GM19452 (cell line): ENCODE measurements around the gene PYGM.

ENCODE experiments used
- ATAC-seq: cut with Tn5 transposase; IDR thresholded peaks from one replicate; pipeline ENCODE4 v1.9.1; 2021; ENCODE audit not compliant: unreplicated experiment

The PYGM gene

DNA sequence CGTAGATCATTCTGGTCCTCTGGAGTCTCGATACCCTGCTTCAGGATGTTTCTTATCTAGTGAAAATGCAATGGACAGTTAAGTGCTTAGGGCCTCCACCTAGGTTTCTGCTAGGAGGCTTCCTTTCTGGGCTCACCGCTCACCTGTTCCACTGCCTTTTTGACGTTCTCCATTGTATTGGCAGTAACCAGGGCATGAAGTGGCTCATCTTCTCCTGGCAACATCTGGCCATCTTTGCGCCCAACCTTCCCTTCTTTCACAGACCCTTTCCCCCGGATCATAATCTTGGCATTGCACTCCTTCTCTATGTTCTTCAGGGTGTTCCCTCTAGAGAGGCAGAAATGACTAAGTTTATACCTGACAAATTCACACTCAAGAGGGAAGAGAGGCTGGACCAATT is 9.5 kb upstream of the PYGM start:
- ATAC-seq: no peak

DNA sequence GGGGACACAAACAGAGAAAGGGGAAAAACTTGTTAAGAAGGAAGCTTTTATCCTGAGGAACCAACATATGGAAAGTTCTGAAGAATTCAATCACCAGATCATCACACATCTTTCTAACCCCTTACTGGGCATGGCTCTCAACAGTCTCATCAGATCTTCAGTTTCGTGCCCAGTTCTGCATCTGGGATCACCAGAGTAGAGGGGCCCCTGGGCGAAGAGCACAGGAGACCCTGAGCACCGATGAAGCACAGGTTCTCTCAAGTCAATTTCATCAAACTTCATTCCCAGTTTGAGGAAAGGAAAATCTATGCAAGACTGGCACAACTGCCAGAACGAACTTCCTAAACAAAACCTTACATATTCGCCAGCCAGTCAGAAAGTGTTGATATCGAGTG is 8.5 kb upstream of the PYGM start:
- ATAC-seq: no peak

DNA sequence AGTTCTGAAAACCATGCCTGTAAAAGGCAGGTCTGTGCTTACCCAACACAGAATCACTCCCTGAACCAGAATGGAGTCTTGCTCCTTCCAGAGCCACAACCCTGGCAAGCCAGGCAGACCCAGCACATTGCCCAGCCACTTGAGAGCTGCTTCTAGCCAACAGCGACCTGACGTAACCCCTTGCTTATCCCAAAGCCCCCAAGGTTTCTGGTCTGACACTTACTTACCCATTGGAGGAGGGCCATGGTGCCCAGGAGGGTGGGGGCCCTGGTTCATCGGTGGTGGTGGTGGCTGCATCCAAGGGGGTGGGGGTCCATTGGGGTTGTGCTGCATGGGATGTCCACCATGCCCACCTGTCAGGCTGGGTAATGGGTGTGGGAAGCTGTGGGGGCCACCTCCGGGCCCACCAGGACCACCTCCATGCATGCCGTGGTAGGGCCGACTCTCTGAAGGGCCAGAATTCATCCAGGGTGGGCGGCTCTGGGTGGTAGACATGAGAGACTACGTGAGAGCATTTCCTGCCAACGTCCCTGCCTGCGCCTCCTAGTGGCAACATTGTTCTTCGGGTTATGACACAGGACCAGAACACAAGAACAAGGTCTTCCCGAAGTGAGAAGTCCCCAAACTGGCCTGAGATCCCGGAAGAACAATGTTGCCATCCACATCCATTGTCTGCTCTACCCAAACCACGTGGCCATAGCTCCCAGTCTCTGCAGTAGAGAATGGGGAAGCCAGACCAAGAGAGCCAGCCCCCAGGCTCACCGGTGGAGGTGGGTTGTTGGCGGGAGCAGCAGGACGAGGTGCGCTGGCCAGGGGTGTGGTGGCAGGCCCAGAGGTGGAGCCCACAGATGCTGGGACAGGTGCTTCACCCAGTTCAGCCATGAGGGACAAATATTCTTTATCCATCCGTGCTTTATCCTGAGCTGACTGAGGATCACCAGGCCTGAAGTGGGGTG is 7.8 kb upstream of the PYGM start:
- no peak for ATAC-seq

DNA sequence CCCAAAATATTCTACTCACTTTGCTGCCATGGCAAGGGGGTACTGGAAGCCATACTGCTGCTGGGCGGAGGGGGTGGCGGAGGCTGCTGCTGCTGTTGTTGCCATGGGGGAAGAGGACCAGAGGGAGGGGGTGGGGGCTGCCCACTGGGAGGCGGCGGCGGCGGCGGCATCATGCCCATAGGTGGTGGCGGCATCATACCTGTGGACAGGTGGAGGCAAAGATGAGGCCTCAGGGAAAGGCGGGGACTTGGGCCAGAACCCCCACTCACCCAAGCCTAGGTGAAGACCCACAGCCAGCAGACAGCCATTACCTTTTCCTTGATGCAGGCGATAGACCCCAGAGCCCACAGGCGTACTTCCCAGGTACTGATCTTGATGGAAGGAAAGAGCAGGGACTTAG is 7.1 kb upstream of the PYGM start:
- ATAC-seq: no peak

DNA sequence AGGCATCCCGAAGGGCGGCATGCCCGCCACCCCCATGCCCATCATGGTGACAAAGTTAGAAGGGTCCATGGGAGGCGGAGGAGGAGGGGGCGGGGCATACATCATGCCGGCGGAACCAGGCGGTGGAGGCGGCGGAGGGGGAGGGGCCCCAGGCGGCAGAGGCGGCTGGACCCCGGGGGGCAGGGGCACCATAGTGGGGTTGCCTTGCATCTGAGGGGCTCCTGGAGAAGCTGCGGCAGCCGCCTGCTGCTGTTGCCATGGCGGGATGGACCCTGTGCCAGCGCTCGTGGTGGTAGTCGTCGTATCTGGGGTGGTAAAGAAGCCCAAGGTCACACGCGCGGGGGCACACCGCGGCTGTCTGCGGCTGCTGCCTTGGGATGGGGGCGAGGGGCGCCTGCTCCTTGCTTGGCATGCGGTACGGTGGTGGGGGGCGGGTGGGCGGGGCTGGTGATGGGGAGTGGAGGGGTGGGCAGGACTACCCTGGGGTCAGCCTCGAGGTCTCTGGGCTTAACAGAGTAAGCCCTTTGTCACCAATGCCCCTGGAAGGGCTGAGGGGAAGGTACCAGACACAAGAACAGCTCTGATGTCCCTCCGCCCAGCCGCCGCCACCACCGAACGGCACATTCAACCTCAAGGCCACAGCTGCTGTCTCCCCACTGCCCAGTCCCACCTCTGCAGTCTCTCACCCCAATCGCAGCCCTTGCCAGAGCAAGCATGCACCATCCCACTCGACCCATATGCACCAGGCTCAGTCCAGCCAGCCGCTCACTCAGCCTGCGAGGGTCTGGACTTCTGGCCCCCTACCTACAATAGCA is 6.3 kb upstream of the PYGM start:
- ATAC-seq: no peak

DNA sequence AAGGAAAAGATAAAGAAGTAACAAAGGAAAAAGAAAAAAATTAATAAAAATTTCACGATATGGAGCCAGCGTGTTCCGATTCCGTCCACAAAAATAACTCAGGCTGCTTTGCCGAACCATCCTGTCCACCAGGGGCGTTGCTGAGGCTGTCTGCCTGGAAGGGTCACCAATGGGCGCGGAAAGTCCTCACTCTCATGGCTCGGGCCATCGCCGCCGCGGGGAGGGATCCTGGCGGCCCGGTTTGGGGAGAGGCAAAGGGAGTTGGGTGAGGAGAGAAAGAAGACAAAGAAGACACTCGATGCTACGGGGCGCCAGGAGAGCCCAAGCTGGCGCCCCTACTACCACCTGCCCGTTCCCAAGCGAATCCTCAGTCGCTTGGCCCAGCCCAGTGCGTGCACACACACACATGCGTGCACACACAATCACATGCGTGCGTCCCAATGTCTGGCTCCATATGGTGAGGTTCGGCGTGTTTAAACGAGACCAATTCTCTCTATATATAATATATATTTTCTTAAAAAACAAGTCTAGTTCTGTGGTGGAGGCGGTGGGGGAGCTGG is 5.6 kb upstream of the PYGM start:
- no peak for ATAC-seq

DNA sequence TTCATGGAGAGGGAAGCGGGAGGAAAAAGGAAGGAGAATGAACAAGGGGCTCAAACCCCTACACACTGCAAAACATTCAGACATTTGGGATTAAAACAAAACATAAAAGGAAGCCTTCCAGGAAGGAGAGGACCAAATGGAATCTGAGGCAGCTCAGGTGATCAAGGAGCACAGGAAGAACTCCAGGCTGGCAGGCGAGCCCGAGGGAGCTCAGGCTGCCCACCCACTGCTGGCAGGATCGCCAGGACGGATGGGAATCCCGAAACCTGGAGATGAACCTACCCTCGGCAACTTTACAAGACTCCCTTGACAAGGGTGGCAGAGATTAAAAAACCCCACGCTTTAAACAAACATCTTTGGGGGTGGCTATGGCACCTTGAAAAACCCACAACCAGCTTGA is 5.0 kb upstream of the PYGM start:
- ATAC-seq: no peak

DNA sequence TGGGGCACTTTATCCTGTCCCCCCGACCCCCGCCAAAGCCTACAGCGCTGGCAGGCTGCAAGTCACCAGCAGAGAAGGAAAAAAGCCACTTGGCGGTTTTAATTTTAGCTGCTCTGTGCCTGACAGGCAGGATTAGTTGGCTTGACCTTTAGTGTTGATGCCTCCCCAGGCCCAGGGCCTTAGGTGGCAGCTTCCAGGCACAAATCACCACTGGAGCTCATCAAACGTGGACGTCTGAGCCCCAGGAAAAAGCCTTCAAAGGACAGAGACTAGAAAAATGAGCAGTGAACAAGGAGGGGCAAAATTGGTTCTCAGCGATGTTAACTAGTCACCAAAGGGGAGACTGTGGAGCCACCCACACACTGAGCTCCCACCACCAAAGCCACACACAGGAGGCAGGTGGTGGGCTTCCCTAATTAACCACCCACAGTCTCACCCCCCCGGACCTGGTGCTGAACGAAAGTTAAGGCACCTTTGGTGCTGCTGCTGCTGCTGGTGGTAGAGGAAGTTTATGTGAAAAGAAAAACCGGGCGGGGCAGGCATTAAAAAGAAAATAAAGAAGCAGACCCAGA is 4.4 kb upstream of the PYGM start:
- no peak for ATAC-seq

DNA sequence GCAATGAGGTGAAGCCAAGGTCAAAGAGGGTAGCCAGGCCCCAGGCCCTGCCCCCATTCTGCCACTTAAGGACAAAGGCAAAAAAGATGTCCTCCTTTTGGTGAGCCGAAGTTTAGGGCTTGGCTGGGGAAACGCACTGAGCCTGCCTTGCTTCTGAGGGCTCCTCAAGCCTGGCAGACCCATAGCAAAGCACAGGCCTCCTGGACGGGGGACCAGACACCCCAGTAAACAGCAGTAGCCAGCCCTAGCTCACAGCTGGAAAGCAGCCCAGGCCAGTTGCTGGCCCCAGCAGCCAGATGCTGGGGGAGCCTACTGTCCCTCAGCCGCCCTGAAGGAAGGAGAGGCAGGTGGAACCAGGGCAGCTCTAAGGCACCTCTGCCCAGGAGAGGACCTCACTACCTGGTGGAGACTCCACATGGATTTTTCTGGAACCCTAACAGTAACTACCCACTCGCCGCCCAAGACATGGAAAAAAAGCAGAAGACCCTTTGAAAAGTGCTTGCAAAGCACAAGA is 3.8 kb upstream of the PYGM start:
- no peak for ATAC-seq

DNA sequence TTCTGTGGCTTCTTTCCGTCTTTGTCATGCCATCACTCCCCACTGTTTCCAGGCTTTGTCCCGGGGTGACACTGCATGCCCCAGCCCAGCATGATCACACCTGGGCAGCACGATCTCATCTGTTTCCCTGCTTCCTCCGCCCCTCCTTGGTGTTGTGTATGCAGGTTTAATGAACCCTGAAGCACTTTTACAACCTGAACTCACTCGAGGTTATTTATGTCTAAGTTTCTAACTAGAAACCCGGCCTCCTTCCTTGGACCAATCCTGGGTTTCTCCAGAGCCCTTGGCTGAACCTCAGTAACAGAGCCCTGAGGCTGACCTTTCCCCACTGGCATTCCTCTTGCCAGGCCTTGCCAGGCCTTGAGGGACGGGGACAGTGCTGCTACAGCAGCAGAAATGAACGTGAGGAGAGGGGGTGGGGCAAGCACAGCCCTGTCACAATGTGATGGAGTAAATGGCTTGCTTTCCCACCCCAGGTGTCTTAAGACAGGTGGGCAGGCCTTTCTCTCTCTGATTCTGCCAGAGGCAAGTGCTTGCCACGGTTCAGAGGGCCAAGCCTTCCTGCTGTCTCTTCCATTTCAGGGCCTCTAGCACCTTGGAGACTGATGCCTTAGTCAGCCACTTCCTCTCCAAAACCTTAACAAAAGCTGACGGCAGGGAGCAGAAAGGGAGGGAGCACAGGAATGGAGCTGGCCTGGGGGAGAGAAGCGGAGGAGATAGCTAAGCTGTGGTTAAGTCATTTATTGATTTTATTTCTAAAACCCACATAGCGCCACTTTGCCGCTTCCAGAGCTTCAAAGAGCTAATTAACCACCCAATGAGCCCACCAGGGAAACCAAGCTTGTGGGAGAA is 3.1 kb upstream of the PYGM start:
- ATAC-seq: no peak

DNA sequence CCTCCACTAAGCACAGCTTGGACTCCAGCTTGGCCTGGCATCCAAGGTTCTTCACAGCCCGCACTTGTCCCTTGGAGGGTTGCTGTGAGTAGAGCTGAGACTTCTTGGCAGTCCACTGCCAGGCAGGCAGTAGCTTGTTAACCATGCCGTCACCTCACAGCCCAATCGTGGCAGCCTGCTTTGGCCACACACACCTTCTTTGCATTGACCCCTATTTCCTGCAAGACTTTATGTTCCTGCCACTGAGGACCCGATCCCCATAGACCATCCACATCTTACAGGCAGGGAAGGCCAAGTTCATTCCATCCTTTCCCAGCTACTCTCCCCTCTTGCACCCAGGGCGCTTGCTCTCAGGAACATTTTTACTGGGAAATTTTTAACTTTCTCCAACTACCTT is 2.5 kb upstream of the PYGM start:
- no peak for ATAC-seq

DNA sequence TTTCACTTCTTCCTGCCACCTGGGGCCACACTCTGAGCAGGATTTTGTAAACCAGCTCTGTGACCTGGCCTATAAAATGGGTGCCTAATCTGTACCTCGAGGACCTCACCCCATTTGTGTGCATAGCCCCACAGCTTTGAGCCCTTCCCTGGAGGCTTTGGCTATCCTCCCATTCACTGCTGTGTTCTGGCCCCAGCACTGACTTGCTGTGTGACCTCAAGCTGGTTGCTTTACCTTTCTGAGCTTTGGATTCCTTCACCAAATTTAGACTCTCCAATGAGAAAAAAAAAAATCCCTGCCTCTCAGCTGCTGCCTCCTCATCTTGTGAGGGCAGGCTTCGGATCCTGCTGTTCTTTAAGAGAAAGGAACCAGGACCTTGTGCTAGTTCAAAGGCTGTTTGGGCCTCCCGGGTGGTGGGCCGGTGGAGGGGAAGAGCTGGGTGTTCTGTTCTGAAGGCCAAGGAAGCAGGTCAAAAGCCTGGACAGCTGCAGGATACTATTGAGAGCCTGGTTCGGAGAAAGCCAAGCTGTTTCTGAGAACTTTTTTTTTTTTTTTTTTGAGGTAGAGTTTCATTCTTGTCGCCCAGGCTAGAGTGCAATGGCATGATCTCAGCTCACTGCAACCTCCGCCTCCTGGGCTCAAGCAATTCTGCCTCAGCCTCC is 1.1 kb upstream of the PYGM start:
- ATAC-seq: no peak

DNA sequence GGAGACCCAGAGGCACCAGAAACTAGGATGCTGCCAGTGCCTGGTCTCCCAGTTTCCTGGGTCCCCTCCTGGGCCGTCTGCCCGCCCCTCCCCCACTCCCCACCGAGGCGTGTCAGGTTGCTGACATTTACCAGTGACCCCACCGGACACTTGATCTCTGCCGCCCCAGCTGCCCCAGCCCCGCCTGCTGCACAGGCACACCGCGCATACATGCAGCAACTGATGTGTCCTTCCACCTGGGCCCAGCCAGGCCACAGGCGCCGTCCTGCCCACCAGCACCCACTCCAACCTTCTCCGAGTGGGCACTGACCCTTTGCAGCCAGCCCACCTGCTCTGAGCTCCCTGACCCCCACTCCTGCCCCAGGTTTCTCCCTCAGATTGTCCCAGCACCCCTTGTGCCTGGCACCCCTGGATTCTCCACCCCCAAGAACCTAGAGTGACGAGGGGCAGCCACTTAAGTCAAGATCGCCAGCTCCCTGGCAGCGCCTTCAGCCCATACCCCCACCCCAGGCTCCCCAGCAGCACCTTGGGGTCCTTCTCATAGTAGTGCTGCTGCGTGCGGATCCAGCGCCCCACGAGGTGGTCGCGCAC is 548 bp downstream of the PYGM start:
- ATAC-seq: no peak

DNA sequence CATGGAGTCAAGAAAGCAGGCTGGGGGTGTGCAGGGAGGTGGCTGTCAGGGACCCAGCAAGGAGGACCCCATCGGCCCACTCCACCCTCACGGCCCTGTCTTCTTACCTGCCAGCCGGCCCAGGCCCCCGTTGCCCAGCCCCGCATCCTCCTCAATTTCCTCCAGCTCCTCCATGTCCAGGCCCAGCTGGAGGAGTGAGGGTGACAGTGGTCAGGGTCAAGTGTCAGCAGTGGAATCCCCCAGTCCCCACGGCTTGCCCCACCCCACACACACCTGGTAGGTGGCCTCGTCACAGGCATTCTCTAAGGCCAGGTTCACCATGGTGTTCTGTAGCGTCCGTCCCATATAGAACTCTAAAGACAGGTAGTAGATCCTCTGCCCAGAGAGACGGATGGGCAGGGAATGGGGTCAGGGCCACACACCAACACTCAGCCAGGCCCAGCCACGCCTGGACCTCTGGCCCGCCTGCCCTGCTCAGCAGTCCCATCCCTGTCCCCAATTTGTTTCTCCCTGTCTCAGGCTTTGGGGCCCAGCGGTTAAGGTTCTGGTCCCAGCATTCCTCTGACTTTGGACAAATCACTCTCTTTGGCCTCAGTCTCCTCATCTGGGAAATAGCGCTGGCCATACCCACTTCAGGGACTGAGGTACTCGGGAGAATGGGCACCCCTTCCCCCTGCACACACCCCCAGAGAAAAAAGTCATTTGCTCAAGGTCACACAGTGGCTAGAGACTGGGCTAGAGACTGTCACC is 1.3 kb downstream of the PYGM start:
- no peak for ATAC-seq

DNA sequence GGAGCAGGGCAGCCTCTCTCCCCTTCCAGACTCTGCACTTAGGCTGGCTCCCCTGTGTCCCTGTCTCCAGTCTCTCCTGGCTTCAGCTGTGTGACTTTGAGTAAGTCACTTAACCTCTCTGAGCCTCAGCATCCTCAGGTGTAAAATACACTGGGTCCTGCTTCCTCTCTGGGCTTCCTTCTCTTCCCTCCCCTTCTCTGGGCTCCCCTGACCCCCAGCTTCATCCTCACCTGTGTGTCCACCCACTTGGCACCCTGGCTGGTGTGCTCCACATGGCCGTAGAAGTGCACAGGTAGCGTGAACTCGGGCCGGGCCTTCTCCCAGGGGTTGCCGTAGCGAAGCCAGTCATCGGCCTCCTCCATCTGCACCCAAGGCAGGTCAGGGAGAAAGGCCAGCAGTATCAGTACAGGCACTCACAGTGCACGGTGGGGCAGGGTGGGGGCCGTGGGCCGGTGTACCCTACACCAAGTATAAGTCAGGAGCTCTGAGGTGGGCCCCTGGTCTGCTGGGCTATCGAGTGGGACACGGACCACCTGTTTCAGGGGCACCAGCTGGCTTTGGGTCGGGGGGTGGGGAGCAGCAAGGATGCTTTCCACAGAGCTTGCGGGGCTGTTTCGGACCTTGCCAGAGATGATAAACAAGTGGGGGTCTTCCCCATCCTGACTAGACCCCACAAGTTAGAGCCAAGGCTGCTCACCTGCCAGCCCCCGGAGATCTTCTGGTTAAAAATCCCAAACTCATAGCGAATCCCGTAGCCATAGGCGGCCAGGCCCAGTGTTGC is 2.0 kb downstream of the PYGM start:
- no peak for ATAC-seq

DNA sequence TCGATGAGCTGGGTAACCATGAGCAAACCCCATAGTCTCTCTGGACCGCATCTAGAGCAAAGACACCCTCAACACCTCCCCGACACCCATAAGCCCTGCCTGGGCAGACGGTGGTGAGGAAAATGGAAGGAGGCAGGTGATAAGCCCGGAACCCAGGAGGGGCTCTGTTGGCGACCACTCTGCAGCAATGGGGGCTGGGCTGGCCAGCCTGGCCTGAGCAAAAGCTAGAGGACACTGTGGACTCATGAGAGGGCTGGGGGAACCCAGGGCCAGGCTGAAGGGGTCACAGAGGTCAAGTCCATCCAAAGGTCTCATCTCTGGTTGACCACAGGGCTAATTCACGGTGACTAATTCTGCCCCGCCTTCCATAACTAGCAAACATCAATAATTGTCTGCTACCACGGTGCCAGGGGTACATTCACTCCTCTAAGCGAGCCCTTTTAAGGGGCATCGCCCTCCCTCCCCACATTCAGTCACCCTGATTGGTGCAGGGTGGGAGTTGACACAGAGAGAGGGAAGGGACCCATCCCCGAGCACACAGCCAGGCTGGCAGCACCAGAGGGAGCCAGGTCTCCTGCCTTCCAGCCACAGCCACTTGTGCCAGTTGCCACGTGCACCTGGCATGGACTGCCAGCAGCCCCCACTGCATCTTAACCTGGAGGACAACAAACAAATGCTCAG is 4.0 kb downstream of the PYGM start:
- no peak for ATAC-seq

DNA sequence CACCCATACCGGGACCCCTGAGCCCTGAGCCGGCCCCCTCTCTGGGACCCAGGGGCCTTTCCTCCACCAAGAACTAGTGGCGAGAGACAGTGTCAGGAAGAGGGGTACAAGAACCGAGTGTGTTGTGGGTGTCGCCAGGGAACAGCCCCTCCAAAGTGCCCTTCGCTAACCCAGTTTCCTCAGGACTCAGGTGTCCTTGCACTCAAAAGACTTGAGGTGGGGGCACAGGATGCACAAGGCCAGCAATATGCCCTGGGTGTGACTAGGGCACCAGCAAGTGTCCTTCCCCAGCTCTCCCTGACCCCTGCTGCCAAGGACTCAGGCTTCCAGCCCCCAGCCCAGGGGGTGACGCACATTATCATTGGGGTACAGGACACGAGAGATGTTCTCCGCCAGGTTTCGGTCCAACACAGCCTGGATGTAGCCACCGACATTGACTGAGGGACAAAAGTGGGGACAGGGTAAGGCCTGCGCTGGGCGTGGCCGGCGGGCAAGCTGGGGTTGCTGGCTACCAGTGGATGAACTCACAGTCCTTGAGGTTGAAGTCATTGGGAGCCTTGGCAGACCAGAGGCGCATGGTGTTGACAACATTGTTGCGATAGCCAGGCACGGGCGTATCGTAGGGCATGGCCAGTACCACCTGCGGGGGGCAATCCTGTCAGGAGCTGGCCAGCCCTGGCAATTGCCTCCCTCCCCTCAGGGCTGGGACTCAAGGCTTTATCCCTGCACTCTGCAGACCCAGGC is 4.7 kb downstream of the PYGM start:
- no peak for ATAC-seq
